ENCODE data around the gene NOL6.

The NOL6 gene

GRCh38 chr9:33436445-33436844 is 37.3 kb downstream of the NOL6 start:
- Histone ChIP-seq H3K79me2 (ENCODE audit: control insufficient read depth, low read length) (no peaks in the 10 kb centered on the region), H4K20me1 (ENCODE audit: control insufficient read depth, insufficient read depth, low read depth, low read length) (no peaks in the 10 kb centered on the region), H3K27me3 (ENCODE audit: control insufficient read depth, low read length) (peaks cover 2% of the 10 kb centered on the region; the same call in 1 of the 2 replicates), H3K9me2 (replicated peaks; ENCODE audit: control insufficient read depth, low read length) (no peaks in the 10 kb centered on the region), H3K9me3 (ENCODE audit: control insufficient read depth, insufficient read depth, low read length) (no peaks in the 10 kb centered on the region), H3K36me3 (ENCODE audit: control insufficient read depth, low read length) (no peaks in the 10 kb centered on the region), H3F3A (ENCODE audit: control insufficient read depth, insufficient read depth) (no peaks in the 10 kb centered on the region), H3K27ac (ENCODE audit: low read depth, low read length) (no peak overlapping the region), H3K4me2 (ENCODE audit: low read length) (no peak overlapping the region), H3K4me1 (ENCODE audit: control insufficient read depth, low read length) (no peaks in the 10 kb centered on the region), H3K4me3 (ENCODE audit: low read length) (no peak overlapping the region)
- TF ChIP-seq CTCF (IDR thresholded peaks at IDR 0.05; ENCODE audit: low read depth, low read length, poor library complexity, severe bottlenecking) = no peak
- no peak for TF ChIP-seq EZH2phosphoT487 (IDR thresholded peaks at IDR 0.05; ENCODE audit: borderline replicate concordance, low read length)

- peaks cover 2% of the 10 kb centered on the region; the same call in 1 of the 2 replicates for H3K27me3 ChIP-seq (ENCODE audit: control insufficient read depth, low read length)
- H3K79me2 ChIP-seq (ENCODE audit: control insufficient read depth, low read length) = no peaks in the 10 kb centered on the region
- H3K36me3 ChIP-seq (ENCODE audit: control insufficient read depth, low read length) = no peaks in the 10 kb centered on the region
- H3K4me3 ChIP-seq (ENCODE audit: low read length) = no peak overlapping the region
- TF ChIP-seq EZH2phosphoT487 (IDR thresholded peaks at IDR 0.05; ENCODE audit: borderline replicate concordance, low read length) (no peak), CTCF (IDR thresholded peaks at IDR 0.05; ENCODE audit: low read depth, low read length, poor library complexity, severe bottlenecking) (no peak)
- no peaks in the 10 kb centered on the region for H4K20me1 ChIP-seq (ENCODE audit: control insufficient read depth, insufficient read depth, low read depth, low read length)
- no peak overlapping the region for H3K4me2 ChIP-seq (ENCODE audit: low read length)
- H3K27ac ChIP-seq (ENCODE audit: low read depth, low read length) = no peak overlapping the region
- no peaks in the 10 kb centered on the region for H3K9me2 ChIP-seq (replicated peaks; ENCODE audit: control insufficient read depth, low read length)
- no peaks in the 10 kb centered on the region for H3F3A ChIP-seq (ENCODE audit: control insufficient read depth, insufficient read depth)
- H3K9me3 ChIP-seq (ENCODE audit: control insufficient read depth, insufficient read depth, low read length) = no peaks in the 10 kb centered on the region
- H3K4me1 ChIP-seq (ENCODE audit: control insufficient read depth, low read length) = no peaks in the 10 kb centered on the region
These were observed 37.9 kb downstream of the NOL6 start for GRCh38 chr9:33435821-33436277.

GRCh38 chr9:33434317-33435105 is 39.2 kb downstream of the NOL6 start:
- no peak overlapping the region for H3K27ac ChIP-seq (ENCODE audit: low read depth, low read length)
- TF ChIP-seq EZH2phosphoT487 (IDR thresholded peaks at IDR 0.05; ENCODE audit: borderline replicate concordance, low read length) = no peak
- TF ChIP-seq CTCF (IDR thresholded peaks at IDR 0.05; ENCODE audit: low read depth, low read length, poor library complexity, severe bottlenecking) = no peak
- H3K4me1 ChIP-seq (ENCODE audit: control insufficient read depth, low read length) = no peaks in the 10 kb centered on the region
- H3K36me3 ChIP-seq (ENCODE audit: control insufficient read depth, low read length) = no peaks in the 10 kb centered on the region
- H3K9me2 ChIP-seq (replicated peaks; ENCODE audit: control insufficient read depth, low read length) = no peaks in the 10 kb centered on the region
- no peaks in the 10 kb centered on the region for H3F3A ChIP-seq (ENCODE audit: control insufficient read depth, insufficient read depth)
- H4K20me1 ChIP-seq (ENCODE audit: control insufficient read depth, insufficient read depth, low read depth, low read length) = no peaks in the 10 kb centered on the region
- peaks cover 2% of the 10 kb centered on the region; the same call in 1 of the 2 replicates for H3K27me3 ChIP-seq (ENCODE audit: control insufficient read depth, low read length)
- no peaks in the 10 kb centered on the region for H3K9me3 ChIP-seq (ENCODE audit: control insufficient read depth, insufficient read depth, low read length)
- H3K79me2 ChIP-seq (ENCODE audit: control insufficient read depth, low read length) = no peaks in the 10 kb centered on the region
- no peak overlapping the region for H3K4me3 ChIP-seq (ENCODE audit: low read length)
- no peak overlapping the region for H3K4me2 ChIP-seq (ENCODE audit: low read length)

Data from DOHH2 (cell line).